ENCODE data around the gene SLC9A5.

SLC9A5 gene

GRCh38 chr16:67248073-67248400 lies 742 bp upstream of the SLC9A5 start:
- no peaks in the 10 kb centered on the region for H3K36me3 Mint-ChIP-seq (ENCODE audit: low read depth)
- H3K27ac Mint-ChIP-seq = peak overlapping the region; percentile 46 to 89 (median 59)
- H3K9me3 Mint-ChIP-seq = no peaks in the 10 kb centered on the region
- H3K27me3 Mint-ChIP-seq (ENCODE audit: low read depth) = peaks cover 32% of the 10 kb centered on the region
- TF ChIP-seq, protein P1, sequence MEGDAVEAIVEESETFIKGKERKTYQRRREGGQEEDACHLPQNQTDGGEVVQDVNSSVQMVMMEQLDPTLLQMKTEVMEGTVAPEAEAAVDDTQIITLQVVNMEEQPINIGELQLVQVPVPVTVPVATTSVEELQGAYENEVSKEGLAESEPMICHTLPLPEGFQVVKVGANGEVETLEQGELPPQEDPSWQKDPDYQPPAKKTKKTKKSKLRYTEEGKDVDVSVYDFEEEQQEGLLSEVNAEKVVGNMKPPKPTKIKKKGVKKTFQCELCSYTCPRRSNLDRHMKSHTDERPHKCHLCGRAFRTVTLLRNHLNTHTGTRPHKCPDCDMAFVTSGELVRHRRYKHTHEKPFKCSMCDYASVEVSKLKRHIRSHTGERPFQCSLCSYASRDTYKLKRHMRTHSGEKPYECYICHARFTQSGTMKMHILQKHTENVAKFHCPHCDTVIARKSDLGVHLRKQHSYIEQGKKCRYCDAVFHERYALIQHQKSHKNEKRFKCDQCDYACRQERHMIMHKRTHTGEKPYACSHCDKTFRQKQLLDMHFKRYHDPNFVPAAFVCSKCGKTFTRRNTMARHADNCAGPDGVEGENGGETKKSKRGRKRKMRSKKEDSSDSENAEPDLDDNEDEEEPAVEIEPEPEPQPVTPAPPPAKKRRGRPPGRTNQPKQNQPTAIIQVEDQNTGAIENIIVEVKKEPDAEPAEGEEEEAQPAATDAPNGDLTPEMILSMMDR (IDR thresholded peaks at IDR 0.05; ENCODE audit: unreplicated experiment in 3 of 3) = no peak
- H3K4me1 Mint-ChIP-seq = peaks cover 34% of the 10 kb centered on the region
- peak overlapping the region; percentile 87 to 90 (median 89) for H3K4me3 Mint-ChIP-seq

GRCh38 chr16:67249178-67250044 lies 632 bp downstream of the SLC9A5 start:
- peak overlapping the region; percentile 84 to 88 (median 86) for H3K4me3 Mint-ChIP-seq
- peaks cover 34% of the 10 kb centered on the region for H3K4me1 Mint-ChIP-seq
- H3K27ac Mint-ChIP-seq = peak overlapping the region; percentile 2 to 58 (median 56)
- peaks cover 32% of the 10 kb centered on the region for H3K27me3 Mint-ChIP-seq (ENCODE audit: low read depth)
- TF ChIP-seq, protein P1 (IDR thresholded peaks at IDR 0.05; ENCODE audit: unreplicated experiment in 3 of 3) = no peak
- no peaks in the 10 kb centered on the region for H3K9me3 Mint-ChIP-seq
- H3K36me3 Mint-ChIP-seq (ENCODE audit: low read depth) = no peaks in the 10 kb centered on the region

DNA sequence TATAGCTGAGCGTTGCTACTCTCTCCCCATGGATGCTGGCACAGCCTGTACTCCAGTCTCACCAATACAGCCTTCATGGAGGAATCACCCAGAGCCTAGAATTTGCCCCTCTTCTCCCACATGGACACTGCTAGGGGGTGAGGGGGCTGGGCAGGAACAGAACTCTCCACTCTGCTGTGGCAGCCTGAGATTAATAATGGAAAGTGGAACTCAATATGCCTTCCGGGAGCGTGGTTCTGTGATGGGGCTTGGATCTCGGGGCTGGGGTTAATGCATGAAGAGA lies 1.2 kb downstream of the SLC9A5 start:
- Mint-ChIP-seq H3K9me3 (no peaks in the 10 kb centered on the region), H3K27ac (peak overlapping the region in 2 of 3 experiments; percentile 56 to 58), H3K4me1 (peaks cover 31% of the 10 kb centered on the region), H3K27me3 (ENCODE audit: low read depth) (peaks cover 32% of the 10 kb centered on the region), H3K4me3 (peak overlapping the region; percentile 84 to 88 (median 86)), H3K36me3 (ENCODE audit: low read depth) (no peaks in the 10 kb centered on the region)
- TF ChIP-seq, protein P1 (IDR thresholded peaks at IDR 0.05; ENCODE audit: unreplicated experiment in 3 of 3) = no peak

DNA sequence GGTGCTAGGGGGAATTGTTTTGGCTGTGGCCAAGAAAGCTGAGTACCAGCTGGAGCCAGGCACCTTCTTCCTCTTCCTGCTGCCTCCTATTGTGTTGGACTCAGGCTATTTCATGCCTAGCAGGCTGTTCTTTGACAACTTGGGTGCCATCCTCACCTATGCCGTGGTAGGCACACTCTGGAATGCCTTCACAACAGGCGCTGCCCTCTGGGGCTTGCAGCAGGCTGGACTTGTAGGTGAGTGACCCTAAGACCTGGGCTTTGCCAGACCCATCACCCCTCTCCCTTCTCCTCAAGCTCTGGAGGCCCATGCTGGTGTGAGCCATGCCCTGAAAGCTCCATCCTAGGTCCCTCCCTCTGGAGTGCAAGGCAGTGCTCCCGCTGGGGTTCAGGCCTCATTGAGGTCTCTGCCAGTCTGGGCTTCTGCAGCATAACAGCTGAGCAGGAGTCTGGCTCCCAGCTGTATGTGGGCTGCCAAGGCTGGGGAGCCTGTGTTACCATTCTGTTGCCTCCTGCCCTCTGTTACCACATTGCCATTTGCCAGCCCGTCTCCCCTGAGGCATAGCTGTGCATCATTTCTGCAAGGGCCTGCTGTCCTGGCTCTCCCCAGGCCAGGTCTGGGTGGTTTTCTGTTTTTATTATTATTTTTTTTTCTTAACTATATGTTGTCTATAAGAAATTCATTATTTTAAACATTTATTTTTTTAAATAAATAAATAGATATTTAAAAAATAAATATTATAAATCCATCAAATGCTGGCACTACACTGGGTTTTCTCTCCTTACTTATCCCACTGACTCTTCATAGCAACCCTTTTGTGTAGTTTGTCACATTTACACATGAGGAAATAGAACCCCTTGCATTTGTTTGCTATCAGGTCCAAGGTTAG lies 4.1 kb downstream of the SLC9A5 start:
- Mint-ChIP-seq H3K27ac (no peak overlapping the region), H3K9me3 (no peaks in the 10 kb centered on the region), H3K4me1 (peaks cover 21% of the 10 kb centered on the region), H3K27me3 (ENCODE audit: low read depth) (peaks cover 27% of the 10 kb centered on the region), H3K4me3 (no peak overlapping the region), H3K36me3 (ENCODE audit: low read depth) (no peaks in the 10 kb centered on the region)
- TF ChIP-seq, protein P1 (IDR thresholded peaks at IDR 0.05; ENCODE audit: unreplicated experiment in 3 of 3) = no peak

GRCh38 chr16:67254801-67255552 lies 6.2 kb downstream of the SLC9A5 start:
- Mint-ChIP-seq H3K27me3 (ENCODE audit: low read depth) (peaks cover 13% of the 10 kb centered on the region), H3K9me3 (no peaks in the 10 kb centered on the region), H3K4me1 (peaks cover 9% of the 10 kb centered on the region), H3K36me3 (ENCODE audit: low read depth) (no peaks in the 10 kb centered on the region), H3K4me3 (no peak overlapping the region), H3K27ac (no peak overlapping the region)
- TF ChIP-seq, protein P1 (IDR thresholded peaks at IDR 0.05; ENCODE audit: unreplicated experiment in 3 of 3) = no peak

All from nephron (organoid).